ENCODE measurements around the gene CSHL1.
"Not testable (repeated sequence)": the region's sequence is repeated elsewhere in the genome, so short reads cannot be mapped to it uniquely, and the experiment has no call there.

CSHL1 gene

GRCh38 chr17:63889026-63889848, 21.8 kb downstream of the CSHL1 start:
- H3K4me3 ChIP-seq (ENCODE audit: low read depth, low read length): not testable (repeated sequence)

- not testable (repeated sequence) for H3K4me3 ChIP-seq (ENCODE audit: low read depth, low read length)
These were observed 25.9 kb downstream of the CSHL1 start for GRCh38 chr17:63885119-63885518.

GRCh38 chr17:63882626-63883126, 28.4 kb downstream of the CSHL1 start:
- not testable (repeated sequence) for H3K4me3 ChIP-seq (ENCODE audit: low read depth, low read length)

GRCh38 chr17:63881935-63882601, 29.0 kb downstream of the CSHL1 start, which contains the start of gene GH2:
Gene GH2, minus strand, starts transcription at chr17:63881944. Its CDS starts 143 bp downstream, at chr17:63881801.
- H3K4me3 ChIP-seq (ENCODE audit: low read depth, low read length): no peak within 1 kb of the TSS

- not testable (repeated sequence) for H3K4me3 ChIP-seq (ENCODE audit: low read depth, low read length)
These were observed 29.7 kb downstream of the CSHL1 start for GRCh38 chr17:63881337-63881736.

- no peak overlapping the region for H3K4me3 ChIP-seq (ENCODE audit: low read depth, low read length)
These were observed 30.4 kb downstream of the CSHL1 start for GRCh38 chr17:63880706-63881105.

- not testable (repeated sequence) for H3K4me3 ChIP-seq (ENCODE audit: low read depth, low read length)
These were observed 32.6 kb downstream of the CSHL1 start for GRCh38 chr17:63878413-63878812.

- H3K4me3 ChIP-seq (ENCODE audit: low read depth, low read length): not testable (repeated sequence)
These were observed 36.4 kb downstream of the CSHL1 start for GRCh38 chr17:63874693-63875092.

GRCh38 chr17:63874061-63874626, 36.9 kb downstream of the CSHL1 start:
- not testable (repeated sequence) for H3K4me3 ChIP-seq (ENCODE audit: low read depth, low read length)

- not testable (repeated sequence) for H3K4me3 ChIP-seq (ENCODE audit: low read depth, low read length)
These were observed 37.5 kb downstream of the CSHL1 start, which contains the start of gene CSH2 for GRCh38 chr17:63873577-63873976. Gene CSH2, minus strand, starts transcription at chr17:63873677. Its CDS starts 63 bp downstream, at chr17:63873614.

GRCh38 chr17:63871646-63872365, 39.3 kb downstream of the CSHL1 start:
- not testable (repeated sequence) for H3K4me3 ChIP-seq (ENCODE audit: low read depth, low read length)

- not testable (repeated sequence) for H3K4me3 ChIP-seq (ENCODE audit: low read depth, low read length)
These were observed 40.8 kb downstream of the CSHL1 start for GRCh38 chr17:63870292-63870665.

GRCh38 chr17:63869491-63870291, 41.4 kb downstream of the CSHL1 start:
- not testable (repeated sequence) for H3K4me3 ChIP-seq (ENCODE audit: low read depth, low read length)

- H3K4me3 ChIP-seq (ENCODE audit: low read depth, low read length): not testable (repeated sequence)
These were observed 44.4 kb downstream of the CSHL1 start for GRCh38 chr17:63866625-63867024.

Data from iPS-11a (cell line).